ENCODE results near the gene TTC19.
"Not testable (repeated sequence)": the region's sequence is repeated elsewhere in the genome, so short reads cannot be mapped to it uniquely, and the experiment has no call there.

TTC19 gene

GRCh38 chr17:15973016-15973415 is 26.6 kb upstream of the TTC19 start:
- DNase-seq = no peak

- DNase-seq = no peak
Measured at GRCh38 chr17:15973834-15974233, 25.8 kb upstream of the TTC19 start.

GRCh38 chr17:15977894-15978293 is 21.7 kb upstream of the TTC19 start:
- DNase-seq = no peak

- DNase-seq = no peak
Measured at GRCh38 chr17:15978606-15979005, 21.0 kb upstream of the TTC19 start.

GRCh38 chr17:15979013-15979412 is 20.6 kb upstream of the TTC19 start:
- not testable (repeated sequence) for DNase-seq

- DNase-seq = no peak
Measured at GRCh38 chr17:15981208-15981607, 18.4 kb upstream of the TTC19 start.

- DNase-seq = no peak
Measured at GRCh38 chr17:15981646-15982580, 17.7 kb upstream of the TTC19 start.

- DNase-seq = no peak
Measured at GRCh38 chr17:15996322-15996721, 3.3 kb upstream of the TTC19 start.

GRCh38 chr17:15998031-15998562 is 1.5 kb upstream of the TTC19 start:
- DNase-seq = no peak

- DNase-seq = no peak
Measured at GRCh38 chr17:15999974-16000827, 577 bp downstream of the TTC19 start.

GRCh38 chr17:16001226-16001897 is 1.7 kb downstream of the TTC19 start:
- DNase-seq = no peak

- no peak for DNase-seq
Measured at GRCh38 chr17:16002708-16003260, 3.2 kb downstream of the TTC19 start.

GRCh38 chr17:16003841-16004240 is 4.2 kb downstream of the TTC19 start:
- no peak for DNase-seq

GRCh38 chr17:16005636-16006035 is 6.0 kb downstream of the TTC19 start:
- DNase-seq = no peak

- DNase-seq = no peak
Measured at GRCh38 chr17:16007439-16007838, 7.8 kb downstream of the TTC19 start.

GRCh38 chr17:16013943-16014407 is 14.4 kb downstream of the TTC19 start:
- DNase-seq = no peak

GRCh38 chr17:16019347-16019746 is 19.7 kb downstream of the TTC19 start:
- DNase-seq = no peak

- DNase-seq = no peak
Measured at GRCh38 chr17:16023881-16024280, 24.3 kb downstream of the TTC19 start.

GRCh38 chr17:16025202-16025601 is 25.6 kb downstream of the TTC19 start:
- DNase-seq = no peak

GRCh38 chr17:16026895-16027294 is 27.3 kb downstream of the TTC19 start:
- no peak for DNase-seq

- DNase-seq = no peak
Measured at GRCh38 chr17:16027708-16028584, 28.3 kb downstream of the TTC19 start.

Data from NCI-H187 treated with DMSO at 0.1 percent for 48 hours (cell line).